Measurements from ENCODE around the gene DDX19B.
A peak's percentile ranks its signal among the peaks of the same experiment; 100 is the strongest.
"Not testable (repeated sequence)": the region's sequence is repeated elsewhere in the genome, so short reads cannot be mapped to it uniquely, and the experiment has no call there.

DDX19B gene

GRCh38 chr16:70289229-70290094, 9.5 kb upstream of the DDX19B start, which contains the start of gene AARS1:
AARS1 (minus strand) TSS chr16:70289506; CDS start chr16:70282763, 6,743 bp downstream.
- DNase-seq, result peak; percentile 98

- no peak for DNase-seq
These were observed 8.0 kb upstream of the DDX19B start for GRCh38 chr16:70290949-70291519.

GRCh38 chr16:70292148-70292547, 6.8 kb upstream of the DDX19B start:
- not testable (repeated sequence) for DNase-seq

GRCh38 chr16:70294385-70295025, 4.5 kb upstream of the DDX19B start:
- DNase-seq, result no peak

GRCh38 chr16:70295634-70296033, 3.4 kb upstream of the DDX19B start:
- no peak for DNase-seq

- no peak for DNase-seq
These were observed 2.1 kb downstream of the DDX19B start for GRCh38 chr16:70301121-70301520.

GRCh38 chr16:70302745-70303144, 3.8 kb downstream of the DDX19B start:
- no peak for DNase-seq

GRCh38 chr16:70304892-70305448, 6.0 kb downstream of the DDX19B start:
- DNase-seq, result peak; percentile 18

- DNase-seq, result no peak
These were observed 7.9 kb downstream of the DDX19B start for GRCh38 chr16:70306880-70307279.

GRCh38 chr16:70307726-70308125, 8.7 kb downstream of the DDX19B start:
- DNase-seq, result not testable (repeated sequence)

GRCh38 chr16:70320121-70320520, 21.1 kb downstream of the DDX19B start:
- DNase-seq, result no peak

- no peak for DNase-seq
These were observed 26.2 kb downstream of the DDX19B start for GRCh38 chr16:70324998-70325747.

- DNase-seq, result no peak
These were observed 32.1 kb downstream of the DDX19B start for GRCh38 chr16:70331091-70331490.

- DNase-seq, result no peak
These were observed 32.8 kb downstream of the DDX19B start for GRCh38 chr16:70331588-70332358.

- not testable (repeated sequence) for DNase-seq
These were observed 33.7 kb downstream of the DDX19B start for GRCh38 chr16:70332728-70333127.

GRCh38 chr16:70337814-70338213, 38.8 kb downstream of the DDX19B start:
- no peak for DNase-seq

- DNase-seq, result no peak
These were observed 42.6 kb downstream of the DDX19B start for GRCh38 chr16:70341600-70341999.

GRCh38 chr16:70342016-70342415, 43.0 kb downstream of the DDX19B start:
- no peak for DNase-seq

GRCh38 chr16:70345840-70346239, 46.9 kb downstream of the DDX19B start:
- no peak for DNase-seq

- DNase-seq, result no peak
These were observed 50.0 kb downstream of the DDX19B start for GRCh38 chr16:70348991-70349390.

- no peak for DNase-seq
These were observed 50.8 kb downstream of the DDX19B start for GRCh38 chr16:70349783-70350182.

- DNase-seq, result no peak
These were observed 60.6 kb downstream of the DDX19B start for GRCh38 chr16:70359552-70359951.

Measured in suppressor macrophage treated with lipopolysaccharide for 4 hours (primary cell).